Measurements from ENCODE around the gene SPDYE9.
"Not testable (repeated sequence)": the region's sequence is repeated elsewhere in the genome, so short reads cannot be mapped to it uniquely, and the experiment has no call there.

The SPDYE9 gene, protein sequence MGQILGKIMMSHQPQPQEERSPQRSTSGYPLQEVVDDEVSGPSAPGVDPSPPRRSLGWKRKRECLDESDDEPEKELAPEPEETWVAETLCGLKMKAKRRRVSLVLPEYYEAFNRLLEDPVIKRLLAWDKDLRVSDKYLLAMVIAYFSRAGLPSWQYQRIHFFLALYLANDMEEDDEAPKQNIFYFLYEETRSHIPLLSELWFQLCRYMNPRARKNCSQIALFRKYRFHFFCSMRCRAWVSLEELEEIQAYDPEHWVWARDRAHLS

GRCh38 chr7:73085938-73086337 lies at the start of gene SPDYE9:
SPDYE9 (minus strand) TSS chr7:73086038; CDS start chr7:73084238, 1,800 bp downstream.
- DNase-seq; in situ Hi-C loops (cut with MboI; ENCODE audit: low pct_unique_long_range_greater_than_20kb, low sequenced_read_pairs): not testable (repeated sequence)

GRCh38 chr7:73134866-73135265 lies 49.0 kb upstream of the SPDYE9 start:
- in situ Hi-C loops (cut with MboI; ENCODE audit: low pct_unique_long_range_greater_than_20kb, low sequenced_read_pairs); DNase-seq: not testable (repeated sequence)

- DNase-seq; in situ Hi-C loops (cut with MboI; ENCODE audit: low pct_unique_long_range_greater_than_20kb, low sequenced_read_pairs): not testable (repeated sequence)
Measured at GRCh38 chr7:73132651-73133217, 46.9 kb upstream of the SPDYE9 start.

DNA sequence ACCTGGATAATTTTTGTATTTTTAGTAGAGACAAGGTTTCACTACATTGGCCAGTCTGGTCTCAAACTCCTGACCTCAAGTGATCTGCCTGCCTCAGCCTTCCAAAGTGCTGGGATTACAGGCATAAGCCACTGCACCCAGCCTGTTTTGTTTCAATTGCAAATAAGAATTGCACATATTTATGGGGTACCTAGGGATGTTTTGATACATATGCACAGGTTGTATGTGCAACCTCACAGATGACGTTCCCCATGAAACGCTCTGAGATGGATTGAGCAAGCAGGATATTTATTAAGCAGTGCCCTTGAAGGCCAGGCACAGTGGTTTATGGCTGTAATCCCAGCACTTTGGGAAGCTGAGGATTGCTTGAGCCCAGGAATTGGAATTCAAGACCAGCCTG lies 44.8 kb upstream of the SPDYE9 start:
- in situ Hi-C loops (cut with MboI; ENCODE audit: low pct_unique_long_range_greater_than_20kb, low sequenced_read_pairs); DNase-seq: not testable (repeated sequence)

DNA sequence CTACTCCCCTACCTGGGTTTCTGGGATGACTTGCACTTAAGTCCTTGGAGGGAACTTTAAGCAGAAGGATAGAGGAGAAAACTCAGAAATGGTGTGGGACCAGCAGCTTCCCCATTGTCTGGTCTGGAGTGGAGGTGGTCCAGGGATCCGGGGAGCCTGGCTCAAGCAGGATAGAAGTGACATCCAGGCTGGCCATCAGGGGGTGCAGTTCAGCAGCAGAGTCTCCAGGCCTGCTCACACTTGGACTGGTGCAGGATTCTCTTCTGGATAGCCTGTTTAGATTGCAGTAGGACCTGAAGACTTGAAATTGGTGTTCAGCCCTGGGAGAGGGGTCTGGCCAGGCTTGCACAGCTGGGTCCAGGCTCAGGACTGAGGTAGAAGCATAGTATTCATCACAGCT lies 38.3 kb upstream of the SPDYE9 start:
- in situ Hi-C loops (cut with MboI; ENCODE audit: low pct_unique_long_range_greater_than_20kb, low sequenced_read_pairs), result not testable (repeated sequence)

GRCh38 chr7:73122778-73123447 lies 37.1 kb upstream of the SPDYE9 start:
- in situ Hi-C loops (cut with MboI; ENCODE audit: low pct_unique_long_range_greater_than_20kb, low sequenced_read_pairs); DNase-seq: not testable (repeated sequence)

More for the DNA sequence above, 38.3 kb upstream of the SPDYE9 start:
- DNase-seq, result not testable (repeated sequence)

DNA sequence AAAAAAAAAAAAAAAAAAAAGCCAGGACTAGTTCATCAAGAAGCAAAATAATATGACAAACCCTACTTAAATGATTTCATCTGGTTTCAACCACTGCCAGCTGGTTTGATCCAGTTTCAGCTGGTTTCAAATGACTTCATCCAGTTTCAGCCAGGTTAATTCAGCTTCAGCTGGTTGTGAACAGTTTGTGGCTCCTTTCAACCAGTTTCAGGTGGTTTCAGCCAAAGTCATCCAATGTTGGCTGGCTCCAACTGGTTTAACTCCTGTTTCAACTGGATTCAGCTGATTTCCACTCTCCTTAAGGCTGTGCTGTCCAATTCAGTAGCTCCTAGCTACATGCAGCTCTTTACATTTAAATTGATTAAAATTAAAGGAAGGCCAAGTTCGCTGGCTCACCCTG lies 32.3 kb upstream of the SPDYE9 start:
- in situ Hi-C loops (cut with MboI; ENCODE audit: low pct_unique_long_range_greater_than_20kb, low sequenced_read_pairs); DNase-seq: not testable (repeated sequence)

DNA sequence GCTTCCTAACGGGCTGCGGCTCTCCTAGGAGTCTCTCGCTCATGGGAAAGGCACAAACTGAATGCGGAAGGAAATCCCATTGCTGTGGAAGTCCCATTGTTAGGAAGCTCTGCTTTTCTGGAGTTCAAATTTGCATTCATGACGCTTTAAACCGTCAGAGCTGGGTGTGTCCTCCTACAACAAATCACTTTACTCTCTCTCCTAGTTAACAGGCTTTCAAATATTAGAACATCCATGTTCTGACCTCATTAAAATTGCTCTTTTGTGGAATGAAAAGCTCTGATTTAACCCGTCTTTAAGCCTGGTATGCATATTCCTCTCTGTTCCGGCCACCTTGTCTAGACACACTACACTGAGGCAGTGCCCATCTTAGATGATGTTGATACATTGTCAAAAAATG lies 28.0 kb downstream of the SPDYE9 start, which contains the start of gene SPDYE11:
TSS of gene SPDYE11 (minus strand) at position 101 of the 400 bp plus-strand sequence. CDS start 1,800 bp downstream, outside the sequence.
- in situ Hi-C loops (cut with MboI; ENCODE audit: low pct_unique_long_range_greater_than_20kb, low sequenced_read_pairs), result not testable (repeated sequence)

GRCh38 chr7:73029666-73030065 lies 56.2 kb downstream of the SPDYE9 start, which contains the start of gene SPDYE8:
SPDYE8 (minus strand) TSS chr7:73029766; CDS start chr7:73027966, 1,800 bp downstream.
- in situ Hi-C loops (cut with MboI; ENCODE audit: low pct_unique_long_range_greater_than_20kb, low sequenced_read_pairs); DNase-seq: not testable (repeated sequence)

More for the DNA sequence above, 28.0 kb downstream of the SPDYE9 start, which contains the start of gene SPDYE11:
- not testable (repeated sequence) for DNase-seq

Measured in KBM-7 (cell line).